Muscle of leg (tissue), 11 donors: ENCODE data around the gene ZFYVE28. TPM values are rescaled to one million over a fixed set of nuclear protein-coding genes. Genes with fewer than 3 reads are reported as not detected.

Source experiments
- DNase-seq: peaks from one replicate; pipeline ENCODE4 v3.0.0; 2013
- H3K27ac ChIP-seq: one replicate; pipeline ENCODE4 v1.5.1; 2013; ENCODE audit warnings: mild to moderate bottlenecking, low read length, control low read depth
- H3K27me3 ChIP-seq: one replicate; pipeline ENCODE4 v1.6.1; 2013; ENCODE audit warnings: low read length; ENCODE audit not compliant: control insufficient read depth, insufficient read depth
- H3K36me3 ChIP-seq: one replicate; pipeline ENCODE4 v1.6.1; 2013; ENCODE audit warnings: low read length; ENCODE audit not compliant: control insufficient read depth, insufficient read depth
- H3K4me1 ChIP-seq: one replicate; pipeline ENCODE4 v1.6.1; 2013; ENCODE audit warnings: low read length; ENCODE audit not compliant: control insufficient read depth, insufficient read depth
- H3K4me3 ChIP-seq: one replicate; pipeline ENCODE4 v1.5.1; 2013; ENCODE audit warnings: low read length, control low read depth
- H3K9me3 ChIP-seq: replicated peaks from 2 replicates; pipeline ENCODE4 v1.6.1; 2013; ENCODE audit warnings: low read depth, low read length; ENCODE audit not compliant: control insufficient read depth
- WGBS: methylation state at CpG from one replicate; pipeline ENCODE4 v1.1.5; 2013; ENCODE audit warnings: missing lambda C conversion rate; ENCODE audit not compliant: insufficient coverage; 5-methylcytosine and 5-hydroxymethylcytosine counted together
- polyA plus RNA-seq, 8 donors: library from polyadenylated mRNA; unstranded; fragments of 120-200 nt; gene quantifications; one replicate each; pipeline versions ENCODE4 v1.2.1 to v1.2.3, GENCODE V29; 2013; ENCODE audit warnings: inconsistent platforms in 1 of 8, low replicate concordance in 1 of 8; ENCODE audit not compliant: insufficient read length in 8 of 8, insufficient read depth in 1 of 8
- total RNA-seq: library from RNA; stranded (reverse); fragments of 120-200 nt; gene quantifications from one replicate; pipeline ENCODE4 v1.2.4, GENCODE V29; 2013

ZFYVE28 gene
- total and polyA plus RNA-seq, 9 donors, result 0.94 to 3.1 (median 1.6) TPM

DNA sequence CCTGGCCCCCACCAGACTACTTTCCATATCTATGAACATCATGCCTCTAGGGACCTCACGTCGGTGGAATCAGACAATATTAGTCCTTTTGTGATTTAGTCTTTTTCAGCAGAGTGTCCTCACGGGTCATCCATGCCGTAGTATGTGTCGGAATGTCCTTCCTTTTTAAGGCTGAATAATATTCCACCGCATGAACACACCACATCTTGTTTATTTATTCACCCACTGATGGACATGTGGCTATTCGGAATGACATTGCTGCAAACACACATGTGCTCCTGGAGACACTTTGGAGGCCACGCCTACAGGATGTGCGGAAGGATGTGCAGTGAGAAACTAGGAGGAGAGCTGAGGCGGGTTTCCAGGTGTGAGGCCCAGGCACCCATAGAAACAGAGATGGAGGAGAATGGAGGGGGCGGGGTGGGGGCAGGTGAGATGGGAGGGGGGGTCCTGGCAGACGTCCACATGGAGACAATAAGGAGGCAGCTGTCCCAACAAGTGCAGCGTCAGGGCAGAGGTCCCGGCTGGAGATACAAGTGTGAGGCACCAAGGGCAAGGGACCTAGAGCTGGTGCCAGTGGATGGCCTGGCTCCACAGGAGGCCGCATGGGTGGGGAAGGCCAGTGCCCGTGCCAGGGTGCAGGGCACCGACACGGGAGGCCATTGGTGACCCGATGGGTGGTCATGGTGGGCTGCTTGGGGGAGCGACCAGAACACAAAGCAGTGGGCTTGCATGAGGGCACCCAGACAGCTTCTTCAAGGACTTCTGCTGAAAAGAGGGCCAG lies 20.7 kb downstream of the ZFYVE28 start:
- Histone ChIP-seq H3K4me3 (no peak overlapping the region), H3K9me3 (no peaks in the 10 kb centered on the region), H3K27me3 (peaks cover 21% of the 10 kb centered on the region), H3K4me1 (peaks cover 39% of the 10 kb centered on the region), H3K27ac (no peak overlapping the region), H3K36me3 (no peaks in the 10 kb centered on the region)
- DNase-seq, result no peak
- WGBS, result 73% methylated on average over 14 of the region's 20 CpGs

DNA sequence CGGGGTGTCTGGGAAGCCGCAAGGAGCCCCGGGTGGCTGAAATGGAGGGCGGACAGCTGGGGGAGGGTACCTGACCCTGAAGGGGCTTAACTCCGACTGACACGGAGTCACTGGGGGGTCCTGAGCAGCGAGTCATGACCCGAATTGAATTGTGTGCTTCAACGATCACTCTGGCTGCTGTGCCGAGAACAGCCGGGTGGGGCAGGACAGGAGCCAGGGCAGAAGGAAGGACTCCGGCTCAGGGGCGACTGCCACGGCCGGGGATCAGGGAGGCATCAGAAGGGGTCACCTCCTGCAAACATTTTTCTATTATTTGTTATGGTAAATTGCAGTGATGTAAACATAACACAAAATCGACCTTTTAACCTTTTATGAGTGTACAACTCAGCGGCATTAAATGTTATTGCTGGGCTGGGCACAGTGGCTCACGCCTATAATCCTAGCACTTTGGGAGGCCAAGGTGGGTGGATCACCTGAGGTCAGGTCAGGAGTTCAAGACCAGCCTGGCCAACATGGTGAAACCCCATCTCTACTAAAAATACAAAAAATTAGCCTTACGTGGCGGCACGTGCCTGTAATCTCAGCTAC lies 21.6 kb downstream of the ZFYVE28 start:
- H3K36me3 ChIP-seq, result no peaks in the 10 kb centered on the region
- no peaks in the 10 kb centered on the region for H3K9me3 ChIP-seq
- H3K27ac ChIP-seq, result no peak overlapping the region
- 74% methylated on average over 15 of the region's 21 CpGs for WGBS
- no peak overlapping the region for H3K4me3 ChIP-seq
- peaks cover 30% of the 10 kb centered on the region for H3K4me1 ChIP-seq
- DNase-seq, result no peak
- peaks cover 16% of the 10 kb centered on the region for H3K27me3 ChIP-seq

DNA sequence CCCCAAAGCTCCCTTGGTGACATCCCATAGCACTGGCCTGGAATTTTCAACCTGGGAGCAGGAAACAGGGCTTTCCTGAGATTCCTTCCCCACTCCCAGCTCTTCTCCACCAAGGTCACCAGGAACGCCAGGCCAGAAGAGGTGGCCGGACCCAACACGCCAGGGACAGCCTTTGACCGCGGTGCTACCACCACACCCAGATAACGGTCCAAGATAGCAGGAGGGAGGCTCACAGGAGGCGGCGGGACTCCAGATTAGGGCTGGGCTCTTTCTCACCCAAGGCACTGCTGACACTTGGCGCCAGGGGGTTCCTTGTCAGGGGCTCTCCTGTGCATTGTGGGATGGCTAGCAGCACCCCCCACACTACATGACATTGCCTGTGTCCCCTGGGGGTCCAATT lies 22.9 kb downstream of the ZFYVE28 start:
- Histone ChIP-seq H3K27ac (no peak overlapping the region), H3K4me3 (no peak overlapping the region), H3K27me3 (peaks cover 14% of the 10 kb centered on the region), H3K4me1 (peaks cover 32% of the 10 kb centered on the region), H3K9me3 (no peaks in the 10 kb centered on the region), H3K36me3 (no peaks in the 10 kb centered on the region)
- DNase-seq, result no peak
- 63% methylated on average over 5 of the region's 9 CpGs for WGBS

DNA sequence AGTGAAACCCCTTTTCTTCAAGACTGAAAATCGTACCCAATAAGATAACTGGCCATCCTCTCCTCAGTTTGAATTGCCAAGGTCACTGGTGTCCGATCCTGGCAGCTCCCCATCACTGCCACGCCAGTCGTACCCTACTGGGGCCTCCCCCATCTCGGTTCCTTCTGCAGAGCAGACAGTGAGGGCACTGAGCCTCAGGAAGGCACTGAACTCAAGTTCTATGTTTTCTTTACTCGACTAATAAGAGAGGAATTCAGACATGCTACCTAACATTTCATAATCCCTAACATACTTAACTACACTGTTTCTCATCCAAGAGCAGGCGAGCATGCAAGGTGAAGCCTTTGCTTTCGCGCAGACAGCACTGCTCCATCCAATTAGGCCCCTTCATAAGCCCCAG lies 23.4 kb downstream of the ZFYVE28 start:
- Histone ChIP-seq H3K27me3 (peaks cover 18% of the 10 kb centered on the region), H3K27ac (no peak overlapping the region), H3K9me3 (no peaks in the 10 kb centered on the region), H3K36me3 (no peaks in the 10 kb centered on the region), H3K4me1 (peaks cover 38% of the 10 kb centered on the region), H3K4me3 (no peak overlapping the region)
- no peak for DNase-seq
- 70% methylated on average over 6 of the region's 9 CpGs for WGBS

DNA sequence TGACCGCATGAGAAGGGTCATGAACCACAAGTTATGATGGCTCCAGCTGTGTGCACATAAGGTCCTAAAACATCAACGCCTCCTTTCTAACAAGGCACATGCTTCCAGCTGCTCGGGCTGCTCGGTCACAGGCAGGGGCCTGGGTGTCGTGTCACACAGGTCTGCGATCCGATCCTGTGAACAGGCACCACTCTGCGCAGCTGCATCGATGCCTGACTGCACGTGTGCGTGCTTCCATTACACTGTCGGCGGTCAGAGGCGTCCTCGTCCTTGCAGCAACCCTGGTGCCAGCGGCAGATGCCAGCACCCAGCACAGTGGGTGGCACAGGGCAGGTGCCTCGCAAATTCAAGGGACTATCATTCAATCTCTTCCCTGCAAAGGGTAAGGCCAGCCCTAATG lies 23.9 kb downstream of the ZFYVE28 start:
- Histone ChIP-seq H3K27ac (no peak overlapping the region), H3K36me3 (no peaks in the 10 kb centered on the region), H3K27me3 (peaks cover 20% of the 10 kb centered on the region), H3K9me3 (no peaks in the 10 kb centered on the region), H3K4me3 (no peak overlapping the region), H3K4me1 (peaks cover 43% of the 10 kb centered on the region)
- DNase-seq, result no peak
- 75% methylated on average over 14 of the region's 17 CpGs for WGBS

DNA sequence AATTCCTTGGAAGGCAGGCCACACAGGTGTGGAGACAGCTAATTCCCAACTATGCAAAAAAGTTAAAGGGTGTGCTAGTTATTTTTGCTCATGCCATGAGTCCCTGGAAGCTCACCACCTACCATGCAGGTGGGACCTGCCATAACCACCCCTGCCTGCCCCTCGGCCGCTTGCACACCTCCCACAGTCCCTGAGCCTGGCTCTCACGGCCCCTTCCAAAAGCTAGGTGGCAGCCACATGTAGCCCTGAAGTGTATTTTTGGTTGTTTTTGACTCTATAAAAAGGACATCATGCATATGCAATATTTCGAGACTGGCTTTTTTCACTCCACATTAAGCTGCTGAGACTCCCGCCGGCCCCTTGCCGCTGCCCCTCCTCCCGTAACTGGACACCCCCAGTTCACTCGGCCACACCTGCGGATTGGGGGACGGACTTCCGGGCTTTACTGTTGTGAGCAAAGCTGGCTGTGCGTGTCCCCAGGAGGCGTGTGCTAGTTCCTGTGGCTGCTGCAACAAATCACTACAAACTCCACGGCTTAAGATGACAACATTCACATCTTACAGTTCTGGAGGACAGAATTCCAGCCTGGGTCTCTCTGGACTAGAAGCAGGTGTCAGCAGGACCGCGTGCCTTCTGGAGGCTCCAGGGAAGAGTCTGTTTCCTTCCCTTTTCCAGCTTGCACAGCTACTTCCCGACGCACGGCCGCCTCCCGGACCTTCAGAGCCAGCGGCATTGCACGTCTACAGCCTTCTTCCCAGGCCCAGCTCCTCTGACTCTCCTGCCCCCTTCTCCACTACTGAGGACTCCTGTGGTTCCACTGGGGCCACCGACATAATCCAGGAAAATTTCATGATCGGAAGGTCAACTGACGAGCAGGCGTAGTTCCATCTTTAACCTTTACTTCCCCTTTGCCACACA lies 24.8 kb downstream of the ZFYVE28 start:
- Histone ChIP-seq H3K4me3 (no peak overlapping the region), H3K27me3 (peaks cover 25% of the 10 kb centered on the region)
- WGBS, result 9% methylated on average over 26 of the region's 28 CpGs

DNA sequence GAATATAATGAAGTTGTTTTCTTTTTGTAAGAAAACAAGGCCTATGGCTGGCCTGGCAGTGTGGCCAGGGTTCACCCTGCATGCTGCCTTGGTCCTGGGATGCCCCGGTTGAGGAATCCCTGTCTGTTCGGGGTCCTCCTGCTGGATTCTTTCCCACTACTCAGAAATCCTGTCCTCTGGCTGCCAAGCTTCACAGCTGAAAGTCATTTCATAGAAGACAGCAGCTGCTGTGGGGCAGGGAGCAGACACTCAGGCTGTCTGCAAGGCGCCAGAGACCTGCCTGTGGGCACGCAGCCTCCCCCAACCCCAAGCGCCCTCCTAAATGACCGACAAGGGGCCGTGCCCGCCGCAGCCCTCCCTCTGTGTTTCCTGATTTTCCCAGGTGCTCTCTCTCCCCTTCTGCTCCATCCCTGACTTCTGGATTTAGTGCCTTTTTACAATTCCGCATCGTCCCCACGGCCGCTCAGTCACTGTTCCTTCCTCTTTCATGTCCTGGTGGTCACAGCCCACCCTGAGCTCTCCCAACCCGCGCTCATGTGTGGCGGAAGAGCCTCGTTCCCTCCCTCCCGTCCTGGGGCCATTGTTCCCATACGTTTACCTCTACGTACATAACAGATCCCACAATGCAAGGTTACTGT lies 27.5 kb downstream of the ZFYVE28 start:
- WGBS, result 5% methylated on average over 15 of the region's 20 CpGs
- H3K9me3 ChIP-seq, result no peaks in the 10 kb centered on the region
- H3K4me3 ChIP-seq, result no peak overlapping the region
- peak overlapping the region; percentile 35 for H3K27ac ChIP-seq
- DNase-seq, result peak; percentile 76
- H3K4me1 ChIP-seq, result peaks cover 63% of the 10 kb centered on the region
- H3K36me3 ChIP-seq, result no peaks in the 10 kb centered on the region
- H3K27me3 ChIP-seq, result peaks cover 26% of the 10 kb centered on the region

More for the DNA sequence above, 24.8 kb downstream of the ZFYVE28 start:
- Histone ChIP-seq H3K27ac (peak overlapping the region; percentile 32), H3K4me1 (peaks cover 52% of the 10 kb centered on the region), H3K36me3 (no peaks in the 10 kb centered on the region), H3K9me3 (no peaks in the 10 kb centered on the region)
- DNase-seq, result peak; percentile 92

DNA sequence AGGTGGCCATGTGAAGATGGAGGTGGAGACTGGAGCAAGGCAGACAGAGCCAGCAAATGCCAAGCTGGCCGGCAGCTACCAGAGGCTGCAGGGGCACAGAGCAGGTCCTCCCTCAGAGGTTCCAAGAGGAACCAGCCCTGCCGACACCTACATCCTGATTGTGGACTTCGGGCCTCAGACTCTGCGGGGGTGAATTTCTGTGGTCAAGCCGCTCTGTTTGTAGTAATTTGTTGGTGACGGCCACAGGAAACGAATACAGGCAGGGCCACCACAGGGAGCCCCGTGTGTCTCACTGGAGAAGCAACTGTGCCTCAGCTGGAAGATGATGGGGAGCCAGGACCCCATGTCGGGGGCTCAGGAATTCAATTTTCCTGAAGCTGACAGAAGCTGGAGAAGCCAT lies 28.3 kb downstream of the ZFYVE28 start:
- H3K27me3 ChIP-seq, result peaks cover 26% of the 10 kb centered on the region
- H3K27ac ChIP-seq, result no peak overlapping the region
- no peak for DNase-seq
- WGBS, result 47% methylated on average over 8 of the region's 9 CpGs
- H3K36me3 ChIP-seq, result no peaks in the 10 kb centered on the region
- peaks cover 63% of the 10 kb centered on the region for H3K4me1 ChIP-seq
- H3K4me3 ChIP-seq, result no peak overlapping the region
- no peaks in the 10 kb centered on the region for H3K9me3 ChIP-seq

DNA sequence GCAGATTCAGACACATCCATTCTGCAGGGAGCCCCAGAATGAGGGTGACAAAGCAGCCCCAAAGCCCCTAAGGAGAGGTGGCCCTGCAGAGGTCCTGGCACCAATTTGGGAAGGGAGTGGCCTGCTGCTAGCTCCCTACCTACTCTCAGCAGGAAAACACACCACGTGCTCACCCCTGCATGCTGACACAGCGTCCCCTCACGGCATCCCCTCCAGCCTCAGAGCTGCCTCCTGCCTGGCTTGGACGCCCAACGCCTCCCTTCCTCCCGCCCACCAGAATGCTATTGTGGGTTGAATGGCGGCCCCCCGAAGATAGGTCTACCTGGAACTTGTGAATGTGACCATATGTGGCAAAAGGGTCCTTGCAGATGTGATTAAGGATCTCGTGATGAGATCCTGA lies 28.8 kb downstream of the ZFYVE28 start:
- Histone ChIP-seq H3K27me3 (peaks cover 26% of the 10 kb centered on the region), H3K4me1 (peaks cover 60% of the 10 kb centered on the region), H3K27ac (no peak overlapping the region), H3K4me3 (no peak overlapping the region), H3K36me3 (no peaks in the 10 kb centered on the region), H3K9me3 (no peaks in the 10 kb centered on the region)
- 69% methylated on average over 7 of the region's 9 CpGs for WGBS
- DNase-seq, result no peak
